ENCODE measurements around the gene LY6G5B.
A peak's percentile ranks its signal among the peaks of the same experiment; 100 is the strongest.

The LY6G5B gene

GRCh38 chr6:31642798-31643570 lies 26.8 kb upstream of the LY6G5B start:
- DNase-seq, result no peak

- DNase-seq, result no peak
Observed at GRCh38 chr6:31643818-31644454, 25.8 kb upstream of the LY6G5B start.

DNA sequence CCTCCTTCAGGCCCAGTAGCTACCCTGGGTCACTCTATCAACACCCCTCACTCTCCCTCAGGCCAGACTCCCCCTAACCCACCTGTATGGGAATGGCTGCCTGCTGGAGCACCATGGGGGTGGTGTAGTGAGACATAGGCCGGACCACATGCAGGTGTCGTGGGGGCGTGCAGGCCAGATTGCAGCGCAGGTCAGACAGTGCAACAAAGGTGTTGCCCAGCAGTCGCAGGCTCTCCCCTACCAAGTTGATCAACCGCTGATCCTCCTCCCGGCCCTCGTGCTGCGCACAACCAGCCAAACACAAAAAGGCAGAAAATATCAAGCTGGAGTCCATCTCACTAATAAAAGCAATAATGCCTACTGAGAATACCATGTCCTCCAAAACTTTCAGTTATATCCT lies 24.5 kb upstream of the LY6G5B start:
- no peak for DNase-seq

- no peak for DNase-seq
Observed at GRCh38 chr6:31651602-31652191, 18.1 kb upstream of the LY6G5B start.

- no peak for DNase-seq
Observed at GRCh38 chr6:31652925-31653724, 16.7 kb upstream of the LY6G5B start.

GRCh38 chr6:31654574-31655348 lies 15.0 kb upstream of the LY6G5B start:
- DNase-seq, result no peak

DNA sequence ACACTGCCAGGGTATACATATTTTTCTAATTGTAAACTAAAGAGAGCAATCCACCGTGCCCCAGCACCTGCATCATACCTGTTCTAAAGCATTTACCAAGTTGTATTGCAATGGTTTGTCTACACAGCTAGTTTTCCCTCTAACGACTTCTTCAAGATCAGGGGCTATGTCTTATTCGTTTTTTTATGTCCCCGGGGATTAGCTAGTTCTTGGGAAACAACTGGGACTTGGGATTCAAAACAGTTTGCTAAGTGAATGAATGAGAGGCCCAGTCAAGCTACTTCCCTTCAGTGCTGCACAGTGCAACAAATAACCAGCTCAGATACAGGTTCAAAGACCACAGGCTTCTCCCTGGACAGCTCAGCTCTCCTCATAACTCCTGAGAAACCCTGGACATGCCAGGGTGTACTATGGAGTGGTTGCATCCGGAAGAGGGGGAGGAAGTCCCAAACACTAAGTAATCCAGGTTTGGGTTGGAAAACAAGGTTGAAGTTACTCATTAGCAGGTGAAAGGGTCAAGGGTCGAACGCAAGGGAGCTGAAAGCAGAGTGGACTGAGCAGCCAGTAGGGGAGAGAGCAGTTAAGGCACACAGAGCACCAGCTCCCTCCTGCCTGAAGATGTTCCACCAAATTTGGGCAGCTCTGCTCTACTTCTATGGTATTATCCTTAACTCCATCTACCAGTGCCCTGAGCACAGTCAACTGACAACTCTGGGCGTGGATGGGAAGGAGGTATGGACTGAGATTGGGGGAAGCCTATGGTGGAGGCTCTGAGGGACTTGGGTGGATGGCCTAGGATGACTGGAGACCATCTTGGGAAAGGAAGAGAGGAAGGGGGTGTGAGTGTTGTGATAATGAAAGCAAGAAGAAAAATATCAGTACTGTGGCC lies 14.2 kb upstream of the LY6G5B start, which contains the start of gene APOM:
TSS of gene APOM (plus strand) at position 546 of the 889 bp plus-strand sequence. CDS start at position 619, 73 bp downstream.
- DNase-seq, result no peak

GRCh38 chr6:31657406-31658157 lies 12.2 kb upstream of the LY6G5B start:
- DNase-seq, result peak; percentile 29

- no peak for DNase-seq
Observed at GRCh38 chr6:31658158-31658688, 11.6 kb upstream of the LY6G5B start.

GRCh38 chr6:31658983-31659648 lies 10.7 kb upstream of the LY6G5B start:
- DNase-seq, result no peak

GRCh38 chr6:31659649-31660380 lies 10.0 kb upstream of the LY6G5B start:
- peak; percentile 34 for DNase-seq

DNA sequence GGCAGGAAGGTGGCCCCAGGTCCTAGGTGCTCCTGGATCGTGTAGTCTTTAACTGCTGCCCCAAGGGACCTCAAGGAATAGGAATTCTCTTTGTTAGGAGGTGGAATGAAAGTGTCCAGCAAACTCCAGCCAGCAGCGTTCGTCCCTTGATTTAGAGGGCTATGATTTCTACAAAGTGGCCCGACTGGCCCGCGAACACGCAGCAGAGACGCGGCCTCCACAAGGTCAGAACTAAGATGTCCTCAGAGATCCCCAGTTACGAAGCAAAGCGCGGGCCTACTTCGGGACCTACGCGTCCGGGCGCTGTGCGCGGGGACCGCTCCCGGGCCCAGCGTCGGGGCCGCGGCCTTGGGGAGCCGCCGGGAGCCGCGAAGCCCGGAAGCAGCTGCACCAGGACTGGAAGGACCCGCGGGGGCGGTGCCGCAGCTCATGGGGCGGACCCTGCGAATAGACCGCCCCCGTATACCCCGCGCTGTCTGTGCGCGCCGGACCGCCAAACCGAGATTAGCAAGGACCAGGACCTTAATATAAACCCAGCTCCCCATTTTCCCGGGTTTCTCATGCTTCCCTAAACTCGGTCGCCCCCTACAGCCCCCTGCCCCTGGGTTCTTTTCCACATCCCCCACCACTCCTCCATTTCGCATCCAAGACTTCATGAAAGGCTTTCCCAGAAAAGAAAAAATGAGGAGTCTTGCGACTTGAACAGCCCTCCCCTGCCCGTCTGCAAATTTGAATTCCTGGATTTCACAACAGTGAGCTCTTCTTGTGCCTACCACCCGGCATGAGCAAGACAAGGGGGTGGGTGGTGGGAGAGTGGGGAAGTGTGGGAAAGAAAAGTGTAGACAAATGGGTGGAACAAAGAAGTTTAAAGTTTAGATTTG lies 9.2 kb upstream of the LY6G5B start, which contains the start of gene C6orf47:
TSS of gene C6orf47 (minus strand) at position 398 of the 881 bp plus-strand sequence. CDS start 831 bp downstream, outside the sequence.
- peak; percentile 88 for DNase-seq

DNA sequence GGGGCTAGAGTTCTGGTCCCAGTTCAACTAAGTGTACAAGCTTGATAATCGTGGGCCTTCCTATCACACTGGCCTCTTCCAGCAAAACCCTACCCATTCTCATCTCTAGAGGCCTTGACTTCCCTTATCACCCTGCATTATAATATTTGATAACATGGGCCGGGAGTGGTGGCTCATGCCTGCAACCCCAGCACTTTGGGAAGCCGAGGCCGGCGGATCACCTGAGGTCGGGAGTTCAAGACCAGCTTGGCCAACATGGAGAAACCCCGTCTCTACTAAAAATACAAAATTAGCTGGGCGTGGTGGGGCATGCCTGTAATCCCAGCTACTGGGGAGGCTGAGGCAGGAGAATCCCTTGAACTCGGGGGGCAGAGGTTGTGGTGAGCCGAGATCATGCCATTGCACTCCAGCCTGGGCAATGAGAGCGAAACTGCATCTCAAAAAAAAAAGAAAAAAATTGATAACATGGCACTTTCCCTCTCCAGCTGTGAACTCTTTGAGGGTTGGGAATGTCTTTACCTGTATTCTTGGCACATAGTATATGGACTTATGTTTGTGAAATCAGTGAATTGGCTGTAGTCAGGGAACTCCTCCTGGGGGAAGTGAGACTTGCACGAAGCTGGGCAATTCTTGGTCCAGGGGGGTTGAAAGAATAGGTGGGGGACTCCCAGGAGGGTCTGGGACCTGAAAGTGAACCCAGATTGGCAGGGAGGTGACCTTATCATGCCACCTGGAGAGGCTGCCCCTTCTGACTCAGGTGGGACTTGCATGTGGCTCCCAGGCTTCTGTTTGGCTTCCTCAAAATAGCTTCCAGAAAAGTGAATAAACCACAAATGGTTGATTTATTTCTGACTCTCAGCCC lies 8.3 kb upstream of the LY6G5B start:
- DNase-seq, result no peak

DNA sequence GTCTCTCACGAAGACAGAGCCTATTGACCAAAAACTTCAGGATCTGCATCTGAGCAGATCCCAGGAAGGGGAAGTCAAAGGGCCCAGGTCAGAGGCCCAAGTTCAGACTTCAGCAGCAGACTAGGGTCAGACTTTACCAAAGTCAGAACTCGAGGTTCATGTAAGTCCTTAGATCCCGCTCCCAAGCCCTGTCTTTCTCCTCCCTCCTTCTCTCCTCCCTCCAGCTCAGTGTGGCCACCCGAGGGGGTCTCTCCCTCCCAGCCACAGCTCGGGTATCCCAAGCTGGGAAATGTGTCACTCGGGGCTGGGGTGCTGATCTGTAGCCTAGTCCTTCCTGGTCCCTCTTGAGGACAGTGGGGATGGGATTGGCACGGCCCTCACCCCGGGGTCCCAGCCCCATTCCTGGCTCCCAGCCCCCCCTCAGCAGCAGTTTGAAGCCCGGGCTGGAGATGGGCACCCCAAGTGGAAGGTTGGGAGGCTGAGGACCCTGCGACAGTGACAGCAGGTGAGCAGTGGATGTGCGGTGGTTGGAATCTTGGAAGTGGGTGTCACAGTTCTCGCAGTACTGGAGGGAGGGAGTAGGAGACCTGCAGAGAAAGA lies 7.6 kb upstream of the LY6G5B start:
- DNase-seq, result no peak

- no peak for DNase-seq
Observed at GRCh38 chr6:31663126-31663960, 6.4 kb upstream of the LY6G5B start.
